Left lung (tissue), 10 donors: ENCODE data around the gene SAMD1. TPM values are rescaled to one million over a fixed set of nuclear protein-coding genes. Genes with fewer than 3 reads are reported as not detected.
A peak's percentile ranks its signal among the peaks of the same experiment; 100 is the strongest.

Source experiments
- ATAC-seq: fragments of 200-7000 bp; cut with Tn5 transposase; one replicate; pipeline ENCODE4 v1.9.1; 2020; ENCODE audit warnings: moderate library complexity
- DNase-seq, 4 donors: peaks; one replicate each; pipeline ENCODE4 v3.0.0-alpha.2; 2013 to 2020
- H3K27ac ChIP-seq, 2 donors: fragments of 200-600 bp; sonication (generic) in 1 of 2; one replicate each; pipeline versions ENCODE4 v1.5.0 to v1.8.0; 2020 to 2021
- H3K27me3 ChIP-seq, 2 donors: fragments of 200-600 bp; sonication (generic) in 1 of 2; one replicate each; pipeline versions ENCODE4 v1.5.0 to v1.8.0; 2020 to 2021
- H3K36me3 ChIP-seq, 2 donors: fragments of 200-600 bp; sonication (generic) in 1 of 2; one replicate each; pipeline versions ENCODE4 v1.5.0 to v1.8.0; 2020 to 2021
- H3K4me1 ChIP-seq, 2 donors: fragments of 200-600 bp; one replicate each; pipeline ENCODE4 v1.8.0; 2021
- H3K4me3 ChIP-seq, 2 donors: fragments of 200-600 bp; sonication (generic) in 1 of 2; one replicate each; pipeline versions ENCODE4 v1.5.0 to v1.8.0; 2020 to 2021; ENCODE audit warnings: mild to moderate bottlenecking in 1 of 2
- H3K9me3 ChIP-seq, 2 donors: fragments of 200-600 bp; sonication (generic) in 1 of 2; one replicate each; pipeline versions ENCODE4 v1.5.0 to v1.8.0; 2020 to 2021
- intact Hi-C, 2 donors: fragments of 100-400 bp; cut with DNase I; formaldehyde crosslinking; loops; one replicate each; pipeline versions ENCODE4 v1.11.2 to v1.14.2; 2022
- polyA plus RNA-seq, 6 donors: library from polyadenylated mRNA; unstranded; fragments of 120-200 nt; gene quantifications; one replicate each; pipeline ENCODE4 v1.2.1, GENCODE V29; 2013; ENCODE audit not compliant: insufficient read length in 6 of 6
- total RNA-seq, 2 donors: library from RNA; stranded (reverse); fragmentation: NEBNext Ultra II Directional; extraction: Animal tissue kit (Norgen Biotek cat#: 25700); gene quantifications; one replicate each; pipeline ENCODE4 v1.2.1, GENCODE V29; 2021
- TF ChIP-seq, protein P1 (sequence below), 2 donors: fragments of 200-600 bp; sonication (generic) in 1 of 2; IDR thresholded peaks; one replicate each; pipeline versions ENCODE4 v1.5.0 to v1.8.0; 2021; ENCODE audit warnings: antibody characterized with exemption in 2 of 2
- donor health status: DM: no; HTN: yes; CAD: no.
- donor health status: DM: no; HTN: no; CAD: no.

Gene SAMD1
- total and polyA plus RNA-seq, 8 donors = 37.8 to 56.9 (median 49.0) TPM

DNA sequence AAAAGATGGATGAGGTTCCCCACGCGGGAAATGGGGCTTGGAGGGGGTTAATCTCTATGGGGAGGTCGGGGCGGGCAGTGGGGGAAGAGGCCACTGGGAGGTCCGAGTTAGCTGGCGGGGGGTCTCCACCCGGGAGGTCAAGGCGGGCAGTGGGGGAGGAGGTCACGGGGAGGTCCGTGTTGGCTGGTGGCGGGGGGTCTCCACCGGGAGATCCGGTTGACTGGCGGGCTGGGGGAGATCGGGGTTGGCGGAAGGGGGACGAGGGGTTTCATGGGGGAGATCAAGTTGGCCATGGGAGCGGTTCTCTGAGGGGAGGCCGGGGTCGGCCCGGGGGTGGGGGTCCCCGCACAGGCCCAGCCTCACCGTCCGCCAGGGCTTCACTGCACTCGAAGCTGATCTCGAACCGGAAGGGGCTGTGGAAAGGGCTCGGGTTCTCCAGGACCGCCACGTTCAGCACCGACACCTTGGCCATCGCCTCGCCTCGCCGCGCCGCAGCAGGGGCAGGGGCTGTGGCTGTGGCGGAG lies 45.5 kb upstream of the SAMD1 start:
- ATAC-seq = no peak
- H3K4me3 ChIP-seq = peak overlapping the region; percentile 56 to 75
- DNase-seq = no peak
- no peaks in the 10 kb centered on the region for H3K27me3 ChIP-seq
- H3K27ac ChIP-seq = peak overlapping the region in 1 of 2 donors; percentile 97
- H3K9me3 ChIP-seq = no peaks in the 10 kb centered on the region
- intact Hi-C loops = no loop called here
- H3K4me1 ChIP-seq = peaks cover 12 to 54% of the 10 kb centered on the region in 2 donors
- H3K36me3 ChIP-seq = no peaks in the 10 kb centered on the region
- TF ChIP-seq, protein P1, sequence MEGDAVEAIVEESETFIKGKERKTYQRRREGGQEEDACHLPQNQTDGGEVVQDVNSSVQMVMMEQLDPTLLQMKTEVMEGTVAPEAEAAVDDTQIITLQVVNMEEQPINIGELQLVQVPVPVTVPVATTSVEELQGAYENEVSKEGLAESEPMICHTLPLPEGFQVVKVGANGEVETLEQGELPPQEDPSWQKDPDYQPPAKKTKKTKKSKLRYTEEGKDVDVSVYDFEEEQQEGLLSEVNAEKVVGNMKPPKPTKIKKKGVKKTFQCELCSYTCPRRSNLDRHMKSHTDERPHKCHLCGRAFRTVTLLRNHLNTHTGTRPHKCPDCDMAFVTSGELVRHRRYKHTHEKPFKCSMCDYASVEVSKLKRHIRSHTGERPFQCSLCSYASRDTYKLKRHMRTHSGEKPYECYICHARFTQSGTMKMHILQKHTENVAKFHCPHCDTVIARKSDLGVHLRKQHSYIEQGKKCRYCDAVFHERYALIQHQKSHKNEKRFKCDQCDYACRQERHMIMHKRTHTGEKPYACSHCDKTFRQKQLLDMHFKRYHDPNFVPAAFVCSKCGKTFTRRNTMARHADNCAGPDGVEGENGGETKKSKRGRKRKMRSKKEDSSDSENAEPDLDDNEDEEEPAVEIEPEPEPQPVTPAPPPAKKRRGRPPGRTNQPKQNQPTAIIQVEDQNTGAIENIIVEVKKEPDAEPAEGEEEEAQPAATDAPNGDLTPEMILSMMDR (IDR thresholded peaks at IDR 0.05) = no peak

DNA sequence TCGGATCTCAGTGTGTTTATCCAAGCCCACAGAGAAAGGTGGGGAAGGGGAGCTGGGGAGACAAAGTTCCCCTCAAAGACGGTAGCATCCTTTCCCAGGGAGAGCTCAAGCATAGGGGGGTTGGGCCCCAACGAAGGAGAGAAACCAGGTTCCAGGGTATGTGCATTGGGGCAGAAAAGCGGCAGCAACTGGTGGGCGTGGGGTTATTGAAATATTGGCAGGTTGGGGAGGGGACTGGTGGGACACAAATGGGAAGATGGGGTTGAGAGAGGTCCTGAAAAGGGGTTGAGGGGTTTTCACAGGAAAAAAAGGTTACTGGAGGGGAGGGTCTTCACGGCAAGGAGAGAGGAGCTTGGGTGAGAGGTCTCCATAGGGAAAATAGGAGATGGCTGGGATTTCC lies 44.8 kb upstream of the SAMD1 start:
- Histone ChIP-seq H3K9me3 (no peaks in the 10 kb centered on the region), H3K27me3 (no peaks in the 10 kb centered on the region), H3K4me1 (peaks cover 12 to 50% of the 10 kb centered on the region in 2 donors), H3K36me3 (no peaks in the 10 kb centered on the region), H3K27ac (no peak overlapping the region), H3K4me3 (peak overlapping the region in 1 of 2 donors; percentile 75)
- intact Hi-C loops = no loop called here
- no peak for ATAC-seq
- TF ChIP-seq, protein P1 (IDR thresholded peaks at IDR 0.05) = no peak
- DNase-seq = peak in 1 of 4 donors; percentile 17

DNA sequence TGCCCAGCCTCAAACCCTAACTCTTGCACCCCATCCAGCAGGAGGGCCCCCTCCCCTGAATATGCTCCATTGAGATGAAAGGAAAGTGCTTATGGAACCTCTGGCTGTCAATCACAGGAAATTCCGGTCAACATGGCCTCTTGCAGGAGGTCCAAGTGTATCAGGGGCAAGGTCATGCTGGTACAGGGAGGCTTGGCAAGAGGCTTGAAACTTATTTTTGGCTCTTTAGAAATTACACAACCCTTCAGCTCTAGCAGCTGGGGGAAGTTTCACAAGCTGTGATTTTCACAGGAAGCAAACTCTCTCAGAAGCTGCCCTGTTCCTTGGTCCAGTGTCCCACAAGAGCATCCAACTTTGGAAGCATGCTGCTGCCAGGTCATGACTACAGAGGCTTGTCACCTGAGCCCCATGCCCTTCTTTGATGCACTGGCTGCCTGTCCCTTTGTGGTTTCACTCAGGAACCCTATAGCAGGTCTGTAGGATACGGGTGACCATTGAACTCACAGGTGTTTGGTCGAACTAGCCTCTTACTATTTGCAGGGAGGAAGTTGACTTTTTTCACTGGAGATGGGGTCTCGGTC lies 37.5 kb upstream of the SAMD1 start:
- ATAC-seq (peak; percentile 80), DNase-seq (no peak)
- no peak overlapping the region for H3K4me3 ChIP-seq

DNA sequence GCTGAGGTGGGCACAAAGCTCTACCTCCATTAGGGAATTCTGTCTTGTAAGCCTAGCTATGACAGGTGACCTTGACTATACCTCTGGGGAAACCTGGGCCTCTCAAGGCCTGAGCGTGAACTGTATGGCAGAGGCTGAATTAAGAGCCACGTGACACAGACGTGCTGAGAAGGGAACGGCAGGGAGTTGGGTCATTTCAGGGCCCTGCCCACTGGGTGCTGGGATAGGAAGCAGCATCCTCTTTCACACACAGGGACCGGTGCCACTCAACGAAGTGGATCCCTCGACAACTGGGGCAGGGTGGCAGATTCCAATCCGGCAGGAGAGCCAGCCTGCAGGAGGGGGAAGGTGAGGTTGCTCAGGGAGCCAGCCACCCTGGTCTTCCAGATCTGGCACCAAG lies 36.6 kb upstream of the SAMD1 start:
- H3K27ac ChIP-seq = peak overlapping the region in 1 of 2 donors; percentile 89
- DNase-seq (peak in 2 of 4 donors; percentile 72 to 83), ATAC-seq (peak; percentile 78)
- H3K27me3 ChIP-seq = no peaks in the 10 kb centered on the region
- H3K36me3 ChIP-seq = no peaks in the 10 kb centered on the region
- peaks cover 4 to 41% of the 10 kb centered on the region in 2 donors for H3K4me1 ChIP-seq
- intact Hi-C loops = no loop called here
- TF ChIP-seq, protein P1 (IDR thresholded peaks at IDR 0.05) = no peak
- no peak overlapping the region for H3K4me3 ChIP-seq
- no peaks in the 10 kb centered on the region for H3K9me3 ChIP-seq

More for the DNA sequence above, 37.5 kb upstream of the SAMD1 start:
- Histone ChIP-seq H3K36me3 (no peaks in the 10 kb centered on the region), H3K27me3 (no peaks in the 10 kb centered on the region), H3K27ac (peak overlapping the region in 1 of 2 donors; percentile 89), H3K9me3 (no peaks in the 10 kb centered on the region), H3K4me1 (peaks cover 4 to 41% of the 10 kb centered on the region in 2 donors)
- intact Hi-C loops = no loop called here
- TF ChIP-seq, protein P1 (IDR thresholded peaks at IDR 0.05) = no peak

DNA sequence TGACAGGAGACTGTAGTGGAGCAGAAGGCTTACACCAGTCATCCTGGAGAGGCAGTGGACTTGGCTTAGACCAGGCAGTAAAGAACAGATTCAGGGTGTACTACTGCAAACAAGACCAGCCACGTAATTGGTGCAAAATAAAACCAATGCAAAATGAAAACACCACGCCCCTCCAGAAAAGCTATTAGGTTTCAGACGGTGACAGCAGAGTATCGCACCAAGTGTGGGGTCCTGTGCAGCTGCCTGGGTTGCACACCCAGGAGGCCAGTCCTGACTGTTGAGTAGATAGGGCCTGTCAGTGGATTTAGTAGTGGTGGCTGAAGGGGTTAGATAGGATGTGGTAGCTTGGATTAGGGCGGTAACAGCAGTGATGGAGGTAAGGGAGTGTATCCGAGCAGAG lies 32.4 kb upstream of the SAMD1 start:
- no peak for DNase-seq
- H3K36me3 ChIP-seq = no peaks in the 10 kb centered on the region
- no peak for ATAC-seq
- no peak overlapping the region for H3K27ac ChIP-seq
- TF ChIP-seq, protein P1 (IDR thresholded peaks at IDR 0.05) = no peak
- no peaks in the 10 kb centered on the region for H3K9me3 ChIP-seq
- no peaks in the 10 kb centered on the region for H3K27me3 ChIP-seq
- H3K4me1 ChIP-seq = peaks cover 7 to 37% of the 10 kb centered on the region in 2 donors
- no peak overlapping the region for H3K4me3 ChIP-seq
- intact Hi-C loops = no loop called here
